Middle frontal gyrus (tissue), 1 donor: ENCODE results near the gene NECAB2.

Experiments used
- DNase-seq: peaks from one replicate; pipeline ENCODE4 v3.0.0-alpha.2; 2015; ENCODE audit warnings: low spot score; ENCODE audit errors: extremely low spot score

NECAB2 gene

DNA sequence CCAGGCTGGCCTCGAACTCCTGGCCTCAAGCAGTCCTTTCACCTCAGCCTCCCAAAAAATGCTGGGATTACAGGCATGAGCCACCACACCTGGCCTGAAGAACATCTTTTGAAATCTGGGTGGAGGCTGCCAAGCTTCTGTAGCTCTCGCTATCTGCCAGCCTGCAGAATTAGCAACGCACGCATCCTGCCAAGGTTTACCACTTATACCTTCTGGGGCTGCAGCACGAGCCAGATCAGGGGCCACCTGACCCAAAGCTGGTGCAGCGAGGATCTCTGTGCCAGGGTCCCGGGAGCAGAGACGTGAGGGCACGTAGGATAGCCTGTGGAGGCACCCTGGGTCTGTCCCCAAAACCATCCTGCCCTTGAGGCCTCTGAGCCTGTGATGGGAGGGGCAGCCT, 52.3 kb downstream of the NECAB2 start:
- no peak for DNase-seq

DNA sequence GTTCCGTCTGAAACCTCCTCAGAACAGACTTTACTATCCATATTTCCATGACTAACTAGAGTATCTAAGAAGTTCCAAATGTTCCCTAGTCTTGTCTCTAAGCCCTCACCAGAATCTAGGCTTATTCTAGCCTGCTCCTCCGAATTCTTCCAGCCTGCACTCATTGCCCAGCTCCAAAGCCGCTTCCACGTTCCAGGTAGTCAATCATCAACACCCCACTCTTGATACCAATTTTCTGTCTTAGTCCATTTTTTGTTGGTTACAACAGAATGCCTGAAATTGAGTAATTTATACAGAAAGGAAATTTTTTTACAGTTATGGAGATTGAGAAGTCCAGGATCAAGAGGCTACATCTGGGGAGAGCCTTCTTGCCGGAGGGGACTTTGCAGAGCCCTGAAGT, 53.4 kb downstream of the NECAB2 start:
- no peak for DNase-seq

DNA sequence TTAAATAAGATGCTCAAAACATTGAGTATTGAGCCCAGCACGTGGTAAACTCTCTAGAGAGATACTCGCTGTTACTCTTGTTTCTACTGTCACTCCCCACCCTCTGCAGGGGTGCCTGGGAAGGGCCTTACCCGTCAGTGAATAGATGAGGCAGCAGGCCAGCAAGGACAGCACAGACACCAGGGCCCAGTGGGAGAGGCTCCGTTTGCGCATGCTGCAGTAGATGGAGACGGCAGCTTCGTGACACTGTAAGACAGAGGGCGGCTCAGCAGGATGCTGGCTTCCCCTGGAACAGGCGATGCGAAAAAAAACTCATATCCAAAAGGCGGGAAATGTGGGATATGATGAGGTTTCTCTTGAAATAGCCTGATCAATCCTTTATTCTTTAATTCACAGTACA, 54.6 kb downstream of the NECAB2 start:
- DNase-seq = no peak

DNA sequence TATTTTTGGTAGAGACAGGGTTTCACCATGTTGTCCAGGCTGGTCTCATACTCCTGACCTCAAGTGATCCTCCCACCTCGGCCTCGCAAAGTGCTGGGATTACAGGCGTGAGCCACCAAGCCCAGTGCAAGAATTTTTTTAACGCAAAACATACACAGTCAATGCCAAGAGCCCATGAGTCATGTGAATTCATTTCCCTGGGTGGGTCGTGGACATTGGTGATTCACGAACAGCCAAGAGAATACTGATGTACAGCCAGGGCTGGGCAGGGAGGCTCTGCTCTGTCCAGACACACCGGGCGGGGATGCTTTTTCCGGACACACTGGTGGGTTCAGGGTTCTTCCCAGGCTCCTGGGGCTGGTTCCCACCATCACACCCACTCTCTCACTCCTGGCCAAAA, 56.8 kb downstream of the NECAB2 start:
- no peak for DNase-seq

DNA sequence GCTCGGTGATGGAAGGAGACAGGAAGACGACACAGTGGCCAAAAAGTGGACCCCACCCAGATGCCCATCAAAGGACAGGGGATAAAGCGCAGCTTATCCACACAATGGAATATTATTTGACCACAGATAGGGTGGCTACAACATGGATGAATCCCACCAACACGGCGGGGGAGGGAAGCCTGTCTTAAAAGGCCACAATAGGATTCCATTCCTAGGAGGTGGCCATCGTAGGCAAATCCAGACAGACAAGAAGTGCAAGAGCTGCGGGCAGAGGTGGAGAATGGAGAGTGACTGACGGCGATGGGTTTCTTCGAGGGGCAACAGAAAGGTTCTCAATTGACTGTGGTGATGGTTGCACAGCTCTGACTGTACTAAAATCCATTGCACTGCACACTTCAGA, 58.6 kb downstream of the NECAB2 start:
- DNase-seq = no peak

DNA sequence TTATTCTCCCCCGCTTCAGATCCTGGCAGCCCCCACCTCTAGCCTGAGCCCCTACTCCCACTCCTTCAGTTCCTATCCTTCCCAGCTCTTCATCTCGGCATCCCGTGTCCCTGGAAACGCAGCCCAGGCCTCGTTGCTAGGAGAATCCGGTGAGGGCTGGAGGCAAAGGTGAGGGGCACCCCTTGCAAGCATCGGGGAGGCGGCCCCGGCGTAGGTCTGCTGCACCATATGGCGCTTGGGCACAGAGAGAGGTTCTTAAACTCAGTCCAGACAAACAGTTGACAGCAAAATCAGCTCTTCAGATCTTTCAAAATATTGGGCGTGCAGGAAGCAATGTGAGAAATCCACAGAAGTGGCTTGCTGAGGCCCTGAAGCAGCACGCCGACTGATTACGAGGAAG, 59.6 kb downstream of the NECAB2 start:
- DNase-seq = no peak

GRCh38 chr16:84029297-84030047, 61.4 kb downstream of the NECAB2 start:
- no peak for DNase-seq

GRCh38 chr16:84031556-84031955, 63.5 kb downstream of the NECAB2 start:
- DNase-seq = no peak

GRCh38 chr16:84032458-84033178, 64.6 kb downstream of the NECAB2 start:
- DNase-seq = no peak

GRCh38 chr16:84033251-84034195, 65.5 kb downstream of the NECAB2 start:
- DNase-seq = no peak

- DNase-seq = no peak
Measured at GRCh38 chr16:84034516-84034915, 66.5 kb downstream of the NECAB2 start.

DNA sequence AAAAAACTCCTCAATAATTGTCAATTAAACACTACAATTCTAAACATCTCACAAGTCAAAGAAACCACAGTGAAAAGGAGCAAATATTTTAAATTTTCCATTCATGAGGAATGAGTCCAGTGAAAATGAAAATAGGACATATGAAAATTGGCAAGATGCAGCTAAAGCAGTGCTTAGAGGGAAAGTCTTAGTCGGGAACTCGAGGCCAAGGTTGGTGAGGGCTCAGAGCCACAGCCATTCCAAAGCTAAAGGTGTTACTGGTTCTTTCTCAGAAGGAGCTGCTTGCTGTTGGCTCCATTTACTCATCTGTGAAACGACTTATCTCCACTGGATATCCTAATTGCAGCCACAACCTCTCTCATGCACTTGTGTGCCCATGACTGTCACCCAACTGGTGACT, 68.1 kb downstream of the NECAB2 start:
- no peak for DNase-seq

- no peak for DNase-seq
Measured at GRCh38 chr16:84036982-84037425, 69.0 kb downstream of the NECAB2 start.

GRCh38 chr16:84038469-84038868, 70.4 kb downstream of the NECAB2 start:
- DNase-seq = no peak

DNA sequence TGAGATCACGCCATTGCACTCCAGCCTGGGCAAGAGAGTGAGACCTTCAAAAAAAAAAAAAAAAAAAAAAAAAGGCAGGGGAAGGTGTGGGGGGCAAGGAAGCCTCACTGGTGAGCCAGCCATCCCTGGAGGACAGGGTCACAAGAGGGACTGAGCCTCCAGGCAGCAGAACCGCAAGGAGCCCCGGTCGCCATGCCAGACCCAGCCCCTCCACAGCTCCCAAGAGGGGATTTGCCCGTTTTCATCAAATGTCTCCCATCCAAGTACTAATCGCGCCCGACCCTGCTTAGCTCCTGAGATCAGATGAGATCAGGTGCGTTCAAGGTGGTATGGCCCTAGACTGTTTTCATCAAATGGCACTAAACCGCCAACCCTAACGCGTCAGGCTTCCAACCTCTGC, 71.7 kb downstream of the NECAB2 start:
- DNase-seq = no peak

DNA sequence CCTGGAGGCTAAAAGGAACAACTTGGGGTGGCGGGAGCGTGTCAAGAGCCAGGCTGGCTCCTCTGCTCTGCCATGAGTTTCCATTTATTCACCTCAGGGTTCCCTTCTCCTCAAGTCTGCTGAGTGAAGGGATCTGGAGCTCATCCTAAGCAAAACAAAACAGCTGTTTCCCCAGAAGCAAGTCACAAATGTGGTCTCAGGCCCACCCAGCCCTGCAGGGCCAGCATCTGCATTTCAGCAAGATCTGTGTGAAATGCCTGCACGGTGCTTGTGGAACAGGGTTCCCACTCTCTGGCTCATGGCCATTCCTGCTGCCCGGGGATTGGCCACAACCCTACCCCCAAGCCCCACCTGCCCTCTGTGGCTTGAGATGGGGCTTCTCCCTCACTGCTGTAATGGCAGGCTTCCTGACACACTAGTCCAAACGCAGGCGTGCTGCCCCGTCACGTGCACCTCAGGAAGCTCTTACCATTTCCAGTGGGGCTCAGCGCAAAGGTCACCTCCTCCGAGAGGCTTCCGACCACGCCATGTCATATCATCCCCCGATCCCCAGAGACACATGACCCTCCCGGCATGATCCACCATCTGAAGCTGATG, 72.3 kb downstream of the NECAB2 start:
- DNase-seq = no peak

DNA sequence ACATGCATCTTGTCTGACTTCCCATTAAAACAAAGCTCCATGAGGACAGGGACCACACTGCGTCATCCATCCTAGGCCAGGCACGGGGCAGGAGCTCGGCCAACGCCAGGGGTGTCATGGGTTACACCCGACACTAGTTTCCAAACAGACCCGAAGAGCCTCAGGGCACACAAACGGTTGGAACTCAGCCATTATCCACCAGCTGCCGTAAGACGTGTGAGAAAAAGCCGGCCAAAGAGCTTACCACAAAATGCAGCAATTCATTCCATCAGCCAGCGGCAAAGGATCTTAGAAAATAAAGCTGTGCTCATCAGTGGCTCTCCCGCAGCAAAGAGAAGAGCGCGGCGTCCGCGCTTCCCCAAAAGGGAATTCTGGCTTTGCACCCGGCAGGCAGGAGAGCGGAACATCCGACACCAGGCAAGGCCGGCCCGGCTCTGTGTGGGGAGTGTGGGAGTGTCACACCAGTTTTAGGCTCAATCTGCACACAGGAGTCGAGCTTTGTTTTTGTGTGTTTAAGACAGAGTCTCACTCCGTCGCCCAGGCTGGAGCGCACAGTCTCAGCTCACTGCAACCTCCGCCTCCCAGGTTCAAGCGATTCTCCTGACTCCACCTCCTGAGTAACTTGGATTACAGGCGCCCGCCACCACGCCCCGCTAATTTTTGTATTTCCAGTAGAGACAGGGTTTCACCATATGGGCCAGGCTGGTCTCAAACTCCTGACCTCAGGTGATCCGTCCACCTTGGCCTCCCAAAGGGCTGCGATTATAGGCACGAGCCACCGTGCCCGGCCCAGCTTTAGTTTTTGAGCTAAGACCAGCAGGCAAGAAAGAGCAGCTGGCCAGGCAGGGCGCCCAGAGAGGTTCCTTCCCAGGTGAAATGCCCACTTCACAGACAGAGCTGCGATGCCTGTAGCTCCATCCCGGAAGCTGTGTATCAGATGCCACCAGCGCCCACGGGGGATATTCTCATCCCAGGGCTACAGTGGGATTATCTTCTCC, 73.1 kb downstream of the NECAB2 start:
- DNase-seq = no peak

DNA sequence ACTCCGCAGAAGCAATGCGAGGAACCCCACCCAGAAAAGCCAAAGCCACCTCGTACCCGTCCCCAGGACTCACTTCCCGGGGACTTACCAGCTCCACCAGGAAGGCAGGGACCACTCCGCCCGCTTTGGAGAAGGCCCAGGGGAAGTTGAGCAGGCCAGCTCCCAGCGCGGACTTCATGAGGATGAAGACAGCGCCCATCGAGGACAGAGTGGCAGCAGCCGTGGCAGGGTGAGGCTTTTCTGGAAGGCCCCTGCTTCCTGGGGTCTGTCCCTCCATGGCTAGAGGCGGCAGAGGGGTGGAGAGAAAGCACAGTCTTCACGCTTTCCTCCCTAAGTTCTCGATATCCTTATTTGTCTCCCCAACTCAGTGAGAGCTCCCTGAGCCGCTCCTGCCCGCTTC, 73.8 kb downstream of the NECAB2 start:
- no peak for DNase-seq

- no peak for DNase-seq
Measured at GRCh38 chr16:84042308-84042878, 74.3 kb downstream of the NECAB2 start, which contains the start of gene SLC38A8. Gene SLC38A8 (minus strand): TSS chr16:84042795. CDS start chr16:84042157, 638 bp downstream.
